HepG2 (cell line): Measurements from ENCODE around the gene TRIM7. TPM values are rescaled to one million over a fixed set of nuclear protein-coding genes. Genes with fewer than 3 reads are reported as not detected.

ENCODE experiments used
- ATF1 ChIP-seq: IDR thresholded peaks from 2 replicates; pipeline ENCODE4 v1.6.1; 2016; ENCODE audit warnings: mild to moderate bottlenecking, control low read depth
- ATF4 ChIP-seq, 2 experiments: fragments of 450-650 bp in 1 of 2; sonication (generic) in 1 of 2; formaldehyde crosslinking; IDR thresholded peaks; 2 replicates each; pipeline versions ENCODE4 v1.5.0 to v1.8.0; 2020 to 2022; ENCODE audit warnings: mild to moderate bottlenecking in 1 of 2, missing genetic modification reagents in 1 of 2
- BRCA1 ChIP-seq: sonication (generic); formaldehyde crosslinking; IDR thresholded peaks from 2 replicates; pipeline ENCODE4 v1.4.0; 2020; ENCODE audit warnings: missing genetic modification reagents
- FOXO1 ChIP-seq: sonication (generic); formaldehyde crosslinking; IDR thresholded peaks from 2 replicates; pipeline ENCODE4 v1.4.0; 2020; ENCODE audit warnings: missing genetic modification reagents
- HCFC1 ChIP-seq: fragments of 150-350 bp; IDR thresholded peaks from 2 replicates; pipeline ENCODE4 v1.6.1; 2014; ENCODE audit warnings: low read depth, low read length
- HMG20A ChIP-seq: IDR thresholded peaks from 2 replicates; pipeline ENCODE4 v1.6.1; 2016; ENCODE audit warnings: borderline replicate concordance
- HOXA5 ChIP-seq: sonication (generic); formaldehyde crosslinking; IDR thresholded peaks from 2 replicates; pipeline ENCODE4 v1.4.0; 2020; ENCODE audit warnings: missing genetic modification reagents
- KDM4B ChIP-seq: sonication (generic); formaldehyde crosslinking; IDR thresholded peaks from 2 replicates; pipeline ENCODE4 v1.4.0; 2020; ENCODE audit warnings: missing genetic modification reagents
- LRRFIP1 ChIP-seq: sonication (generic); formaldehyde crosslinking; conservative IDR thresholded peaks from 2 replicates; pipeline ENCODE4 v1.4.0; 2020; ENCODE audit warnings: missing genetic modification reagents
- MAX ChIP-seq: IDR thresholded peaks from 2 replicates; pipeline ENCODE4 v1.6.1; 2012; ENCODE audit warnings: inconsistent platforms
- PLSCR1 ChIP-seq: sonication (generic); formaldehyde crosslinking; IDR thresholded peaks from 2 replicates; pipeline ENCODE4 v1.5.0; 2020; ENCODE audit warnings: missing genetic modification reagents, mild to moderate bottlenecking, borderline replicate concordance
- POGK ChIP-seq: sonication (generic); formaldehyde crosslinking; conservative IDR thresholded peaks from 2 replicates; pipeline ENCODE4 v1.8.0; 2022; ENCODE audit warnings: mild to moderate bottlenecking, moderate library complexity, missing genetic modification reagents
- POLR2A ChIP-seq, 2 experiments: IDR thresholded peaks; 2 replicates each; pipeline ENCODE4 v1.6.1; 2011; ENCODE audit warnings: low read depth in 2 of 2, low read length in 2 of 2, mild to moderate bottlenecking in 1 of 2, moderate library complexity in 1 of 2; ENCODE audit not compliant: insufficient read depth in 1 of 2
- RXRB ChIP-seq: IDR thresholded peaks from 2 replicates; pipeline ENCODE4 v1.6.1; 2016; ENCODE audit warnings: borderline replicate concordance, missing genetic modification reagents, missing compliant biosample characterization
- SP1 ChIP-seq, 2 experiments: fragments of 450-650 bp in 1 of 2; sonication (generic) in 1 of 2; formaldehyde crosslinking in 1 of 2; IDR thresholded peaks; 2 replicates each; pipeline versions ENCODE4 v1.4.0 to v1.6.1; 2016 to 2020; ENCODE audit warnings: missing genetic modification reagents in 1 of 2
- TAF15 ChIP-seq: fragments of 200-400 bp; formaldehyde crosslinking; IDR thresholded peaks from one replicate; pipeline ENCODE4 v1.6.1; 2018; ENCODE audit warnings: mild to moderate bottlenecking, low read depth, low read length; ENCODE audit not compliant: poor library complexity, severe bottlenecking
- TSC22D2 ChIP-seq: sonication (generic); formaldehyde crosslinking; IDR thresholded peaks from 2 replicates; pipeline ENCODE4 v1.5.1; 2020; ENCODE audit warnings: missing genetic modification reagents, mild to moderate bottlenecking, borderline replicate concordance
- ZFP36L1 ChIP-seq: sonication (generic); formaldehyde crosslinking; IDR thresholded peaks from 2 replicates; pipeline ENCODE4 v1.8.0; 2022; ENCODE audit warnings: mild to moderate bottlenecking, missing genetic modification reagents, moderate library complexity
- ZFP36L2 ChIP-seq: sonication (generic); formaldehyde crosslinking; IDR thresholded peaks from 2 replicates; pipeline ENCODE4 v1.4.0; 2020; ENCODE audit warnings: missing genetic modification reagents
- ZKSCAN5 ChIP-seq: sonication (generic); formaldehyde crosslinking; IDR thresholded peaks from 2 replicates; pipeline ENCODE4 v1.5.1; 2020; ENCODE audit warnings: mild to moderate bottlenecking, missing genetic modification reagents
- ZNF34 ChIP-seq: sonication (generic); formaldehyde crosslinking; IDR thresholded peaks from 2 replicates; pipeline ENCODE4 v1.4.0; 2020; ENCODE audit warnings: mild to moderate bottlenecking, missing genetic modification reagents, borderline replicate concordance
- ZNF549 ChIP-seq: sonication (generic); formaldehyde crosslinking; IDR thresholded peaks from 2 replicates; pipeline ENCODE4 v1.5.0; 2020; ENCODE audit warnings: missing genetic modification reagents
- ZNF709 ChIP-seq: sonication (generic); formaldehyde crosslinking; IDR thresholded peaks from 2 replicates; pipeline ENCODE4 v1.5.0; 2020; ENCODE audit warnings: mild to moderate bottlenecking, missing genetic modification reagents
- ZNF781 ChIP-seq: sonication (generic); formaldehyde crosslinking; IDR thresholded peaks from 2 replicates; pipeline ENCODE4 v1.5.1; 2020; ENCODE audit warnings: borderline replicate concordance, mild to moderate bottlenecking, missing genetic modification reagents; ENCODE audit errors: not compliant biosample characterization
- polyA plus RNA-seq, 8 experiments: library from polyadenylated mRNA; depleted of rRNA in 3 of 8; stranded (reverse) in 7 of 8; unstranded in 1 of 8; fragments of >200 nt; fragmentation: Illumina TruSeq in 4 of 8; extraction: Trizol in 4 of 8; gene quantifications; 2 replicates each; pipeline versions ENCODE4 v1.2.1 to v1.2.3, GENCODE V29; 2011 to 2016; ENCODE audit warnings: low read depth in 4 of 8, missing spikeins in 1 of 8, mixed read lengths in 1 of 8; ENCODE audit not compliant: insufficient read depth in 1 of 8
- total RNA-seq, 5 experiments: library from RNA; depleted of rRNA; stranded (reverse); fragments of >200 nt; fragmentation: Illumina TruSeq; extraction: Trizol; gene quantifications; 2 replicates each; pipeline ENCODE4 v1.2.3, GENCODE V29; 2016; ENCODE audit warnings: low read depth in 1 of 5

Gene TRIM7
- total and polyA plus RNA-seq, 2 of the 13 experiments (the other 11 are each of a cell fraction or from before 2014, with no cell fraction given) = 0.13 TPM; not detected in 1

GRCh38 chr5:181187500-181188213 is 17.3 kb downstream of the TRIM7 start (continued):
- TF ChIP-seq ZNF34 (no peak), POGK (CRISPR knock-in tag) (no peak; the same call in 1 of the 2 replicates), PLSCR1 (CRISPR knock-in tag) (0 out of 2 replicates have a peak, but pooled peaks have one; percentile 3), SP1 (IDR thresholded peaks at IDR 0.05) (no peak), SP1 (CRISPR knock-in tag; IDR thresholded peaks at IDR 0.05) (no peak), ATF4 (CRISPR knock-in tag; IDR thresholded peaks at IDR 0.05) (peak in 1 of 2 experiments; percentile 20; a peak in 1 of 4 replicates), FOXO1 (CRISPR knock-in tag) (peak; percentile 51; the same call in 1 of the 2 replicates), ZFP36L1 (0 out of 2 replicates have a peak, but pooled peaks have one; percentile 67), HCFC1 (no peak), TSC22D2 (CRISPR knock-in tag) (peak; percentile 73; the same call in 1 of the 2 replicates), KDM4B (CRISPR knock-in tag) (peak; percentile 53; the same call in 1 of the 2 replicates), ZFP36L2 (no peak), LRRFIP1 (CRISPR knock-in tag) (no peak), BRCA1 (peak; percentile 19; the same call in 1 of the 2 replicates), ZKSCAN5 (CRISPR knock-in tag) (no peak), ZNF709 (CRISPR knock-in tag) (no peak), ATF1 (CRISPR knock-in tag) (no peak), ZNF781 (CRISPR knock-in tag) (peak; percentile 58), TAF15 (no peak), POLR2A (IDR thresholded peaks at IDR 0.05; ENCODE audit: insufficient read depth in 1 of 2, low read depth in 2 of 2, low read length in 2 of 2) (no peak), HOXA5 (CRISPR knock-in tag) (peak; percentile 88; the same call in 1 of the 2 replicates), RXRB (CRISPR knock-in tag) (peak; percentile 46; the same call in 1 of the 2 replicates), MAX (peak; percentile 46), HMG20A (CRISPR knock-in tag) (peak; percentile 16; the same call in 1 of the 2 replicates), ZNF549 (no peak)
